ENCODE results near the gene CAMK1D.

Gene CAMK1D

DNA sequence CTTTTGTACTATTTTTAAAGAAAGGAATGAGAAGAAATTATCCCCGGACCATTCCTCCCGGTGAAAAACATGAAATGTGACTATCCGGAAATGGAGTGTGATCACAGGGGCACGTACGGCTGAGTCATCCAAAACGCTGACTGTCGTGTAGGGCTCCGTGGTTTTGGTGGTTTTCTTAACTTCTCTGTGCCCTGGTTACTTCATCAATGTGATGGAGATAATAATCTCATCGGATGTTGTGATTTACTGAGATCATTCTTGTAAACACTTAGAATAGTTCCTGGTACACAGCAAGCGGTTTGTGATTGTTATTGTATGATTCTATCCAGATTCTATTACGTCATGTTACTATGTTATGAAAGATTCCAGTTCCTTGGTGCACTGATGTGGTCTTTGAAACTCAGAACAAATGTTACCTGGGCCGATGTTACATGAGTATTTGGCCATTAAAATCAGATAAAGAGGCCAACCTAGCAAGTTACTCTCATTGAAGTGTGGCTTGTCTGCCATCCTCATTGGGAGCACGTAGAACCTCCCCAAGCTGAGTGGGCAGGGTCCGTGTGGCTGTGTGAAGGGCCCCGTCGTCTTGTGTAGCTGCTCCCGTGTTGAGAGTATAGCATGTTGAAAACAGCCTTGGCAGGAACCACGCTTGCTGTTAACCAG lies 99.5 kb downstream of the CAMK1D start:
- H3K27me3 ChIP-seq (ENCODE audit: insufficient read depth, low read length): no peaks in the 10 kb centered on the region
- no peak overlapping the region for H3K27ac ChIP-seq (ENCODE audit: low read depth, low read length, poor library complexity, severe bottlenecking)
- H3K4me1 ChIP-seq (ENCODE audit: insufficient read depth, low read length, severe bottlenecking): no peaks in the 10 kb centered on the region
- no peaks in the 10 kb centered on the region for H4K20me1 ChIP-seq (ENCODE audit: insufficient read depth, low read length)
- H3K36me3 ChIP-seq (ENCODE audit: insufficient read depth, low read length): no peaks in the 10 kb centered on the region
- H3K79me2 ChIP-seq (ENCODE audit: insufficient read depth, low read length): no peaks in the 10 kb centered on the region
- no peak overlapping the region for H2AFZ ChIP-seq (ENCODE audit: low read length)
- no peak for TF ChIP-seq EZH2 (IDR thresholded peaks at IDR 0.05; ENCODE audit: borderline replicate concordance, low read length)
- TF ChIP-seq, protein P1, sequence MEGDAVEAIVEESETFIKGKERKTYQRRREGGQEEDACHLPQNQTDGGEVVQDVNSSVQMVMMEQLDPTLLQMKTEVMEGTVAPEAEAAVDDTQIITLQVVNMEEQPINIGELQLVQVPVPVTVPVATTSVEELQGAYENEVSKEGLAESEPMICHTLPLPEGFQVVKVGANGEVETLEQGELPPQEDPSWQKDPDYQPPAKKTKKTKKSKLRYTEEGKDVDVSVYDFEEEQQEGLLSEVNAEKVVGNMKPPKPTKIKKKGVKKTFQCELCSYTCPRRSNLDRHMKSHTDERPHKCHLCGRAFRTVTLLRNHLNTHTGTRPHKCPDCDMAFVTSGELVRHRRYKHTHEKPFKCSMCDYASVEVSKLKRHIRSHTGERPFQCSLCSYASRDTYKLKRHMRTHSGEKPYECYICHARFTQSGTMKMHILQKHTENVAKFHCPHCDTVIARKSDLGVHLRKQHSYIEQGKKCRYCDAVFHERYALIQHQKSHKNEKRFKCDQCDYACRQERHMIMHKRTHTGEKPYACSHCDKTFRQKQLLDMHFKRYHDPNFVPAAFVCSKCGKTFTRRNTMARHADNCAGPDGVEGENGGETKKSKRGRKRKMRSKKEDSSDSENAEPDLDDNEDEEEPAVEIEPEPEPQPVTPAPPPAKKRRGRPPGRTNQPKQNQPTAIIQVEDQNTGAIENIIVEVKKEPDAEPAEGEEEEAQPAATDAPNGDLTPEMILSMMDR (IDR thresholded peaks at IDR 0.05; ENCODE audit: low read length): no peak
- no peaks in the 10 kb centered on the region for H3K9me2 ChIP-seq (ENCODE audit: low read depth, low read length)
- H3K4me2 ChIP-seq (ENCODE audit: low read length): no peak overlapping the region
- no peak overlapping the region for H3K4me3 ChIP-seq (ENCODE audit: low read depth, low read length, poor library complexity, severe bottlenecking)
- H3F3A ChIP-seq (ENCODE audit: insufficient read depth, low read length): no peaks in the 10 kb centered on the region
- H3K9ac ChIP-seq (ENCODE audit: low read length): no peak overlapping the region
- no peaks in the 10 kb centered on the region for H3K9me3 ChIP-seq (ENCODE audit: low read length)

DNA sequence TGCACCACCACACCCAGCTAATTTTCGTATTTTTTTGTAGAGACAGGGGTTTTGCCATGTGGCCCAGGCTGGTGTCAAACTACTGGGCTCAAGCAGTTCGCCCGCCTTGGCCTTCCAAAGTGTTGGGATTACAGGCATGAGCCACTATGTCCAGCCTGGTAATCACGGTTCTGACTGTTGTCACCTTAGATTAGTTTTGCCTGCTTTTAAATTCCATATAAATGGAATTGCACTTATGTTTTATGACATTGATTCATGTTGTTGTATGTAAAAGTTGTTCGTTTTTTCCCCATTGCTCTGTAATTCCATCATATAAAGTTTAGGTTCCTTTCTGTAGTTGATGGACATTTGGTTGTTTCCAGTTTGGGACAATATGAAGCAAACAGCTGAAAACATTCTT lies 106.0 kb downstream of the CAMK1D start:
- no peaks in the 10 kb centered on the region for H3K9me2 ChIP-seq (ENCODE audit: low read depth, low read length)
- no peaks in the 10 kb centered on the region for H3K9me3 ChIP-seq (ENCODE audit: low read length)
- no peak overlapping the region for H2AFZ ChIP-seq (ENCODE audit: low read length)
- no peak overlapping the region for H3K4me2 ChIP-seq (ENCODE audit: low read length)
- no peak overlapping the region for H3K4me3 ChIP-seq (ENCODE audit: low read depth, low read length, poor library complexity, severe bottlenecking)
- H3K27ac ChIP-seq (ENCODE audit: low read depth, low read length, poor library complexity, severe bottlenecking): no peak overlapping the region
- H3K9ac ChIP-seq (ENCODE audit: low read length): no peak overlapping the region
- TF ChIP-seq, protein P1 (IDR thresholded peaks at IDR 0.05; ENCODE audit: low read length): no peak
- TF ChIP-seq EZH2 (IDR thresholded peaks at IDR 0.05; ENCODE audit: borderline replicate concordance, low read length): no peak
- H3K79me2 ChIP-seq (ENCODE audit: insufficient read depth, low read length): no peaks in the 10 kb centered on the region
- H3K27me3 ChIP-seq (ENCODE audit: insufficient read depth, low read length): no peaks in the 10 kb centered on the region
- no peaks in the 10 kb centered on the region for H3F3A ChIP-seq (ENCODE audit: insufficient read depth, low read length)
- no peaks in the 10 kb centered on the region for H4K20me1 ChIP-seq (ENCODE audit: insufficient read depth, low read length)
- no peaks in the 10 kb centered on the region for H3K4me1 ChIP-seq (ENCODE audit: insufficient read depth, low read length, severe bottlenecking)
- no peaks in the 10 kb centered on the region for H3K36me3 ChIP-seq (ENCODE audit: insufficient read depth, low read length)

DNA sequence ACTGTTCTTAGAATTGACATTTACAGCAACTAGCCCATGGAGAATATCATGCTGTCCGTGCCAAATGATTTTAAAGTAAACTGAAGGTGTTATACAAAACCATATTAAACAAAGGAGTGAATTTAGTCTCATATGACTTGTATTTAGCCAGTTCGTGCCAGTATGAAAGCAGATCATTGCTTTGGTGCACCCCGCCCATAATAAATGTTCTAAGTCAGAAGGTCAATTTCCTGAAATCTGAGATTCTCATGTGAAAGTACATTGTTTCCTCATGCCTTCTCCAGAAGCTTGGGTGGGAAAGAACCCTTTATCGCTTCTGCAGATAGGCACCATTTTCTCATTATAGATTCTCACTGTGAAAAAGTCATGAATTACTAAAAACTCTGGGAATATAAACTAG lies 106.4 kb downstream of the CAMK1D start:
- TF ChIP-seq, protein P1 (IDR thresholded peaks at IDR 0.05; ENCODE audit: low read length): no peak
- no peak for TF ChIP-seq EZH2 (IDR thresholded peaks at IDR 0.05; ENCODE audit: borderline replicate concordance, low read length)
- no peaks in the 10 kb centered on the region for H3F3A ChIP-seq (ENCODE audit: insufficient read depth, low read length)
- H3K9me3 ChIP-seq (ENCODE audit: low read length): no peaks in the 10 kb centered on the region
- no peaks in the 10 kb centered on the region for H3K9me2 ChIP-seq (ENCODE audit: low read depth, low read length)
- no peaks in the 10 kb centered on the region for H3K79me2 ChIP-seq (ENCODE audit: insufficient read depth, low read length)
- H3K9ac ChIP-seq (ENCODE audit: low read length): no peak overlapping the region
- H3K36me3 ChIP-seq (ENCODE audit: insufficient read depth, low read length): no peaks in the 10 kb centered on the region
- no peak overlapping the region for H3K4me3 ChIP-seq (ENCODE audit: low read depth, low read length, poor library complexity, severe bottlenecking)
- H3K27ac ChIP-seq (ENCODE audit: low read depth, low read length, poor library complexity, severe bottlenecking): no peak overlapping the region
- H2AFZ ChIP-seq (ENCODE audit: low read length): no peak overlapping the region
- H3K4me1 ChIP-seq (ENCODE audit: insufficient read depth, low read length, severe bottlenecking): no peaks in the 10 kb centered on the region
- no peaks in the 10 kb centered on the region for H3K27me3 ChIP-seq (ENCODE audit: insufficient read depth, low read length)
- H4K20me1 ChIP-seq (ENCODE audit: insufficient read depth, low read length): no peaks in the 10 kb centered on the region
- H3K4me2 ChIP-seq (ENCODE audit: low read length): no peak overlapping the region
